ENCODE measurements around the gene C11orf21. TPM values are rescaled to one million over a fixed set of nuclear protein-coding genes. Genes with fewer than 3 reads are reported as not detected.
"Not testable (repeated sequence)": the region's sequence is repeated elsewhere in the genome, so short reads cannot be mapped to it uniquely, and the experiment has no call there.

C11orf21 gene
- total RNA-seq, 1 donor from 2014 or later = 0.29 TPM

DNA sequence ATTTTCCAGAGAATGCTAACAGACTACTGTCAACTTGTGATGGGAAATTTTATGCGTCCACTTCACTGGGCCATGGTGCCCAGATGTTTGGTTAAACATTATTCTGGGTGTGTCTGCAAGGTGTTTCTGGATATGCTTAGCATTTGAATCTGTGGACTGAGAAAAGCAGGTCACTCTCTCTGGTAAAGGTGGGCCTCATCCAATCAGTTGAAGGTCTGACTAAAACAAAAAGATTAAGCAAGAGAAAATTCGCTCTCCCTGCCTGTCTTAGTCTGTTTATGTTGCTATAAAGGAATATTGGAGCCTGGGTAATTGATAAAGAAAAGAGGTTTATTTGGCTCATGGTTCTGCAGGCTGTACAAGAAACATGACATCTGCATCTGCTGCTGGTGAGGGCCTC lies 43.3 kb upstream of the C11orf21 start:
- no peak overlapping the region for H3K27ac Mint-ChIP-seq
- peaks cover 22% of the 10 kb centered on the region for H3K27me3 Mint-ChIP-seq (ENCODE audit: low read depth)
- TF ChIP-seq, protein P1, sequence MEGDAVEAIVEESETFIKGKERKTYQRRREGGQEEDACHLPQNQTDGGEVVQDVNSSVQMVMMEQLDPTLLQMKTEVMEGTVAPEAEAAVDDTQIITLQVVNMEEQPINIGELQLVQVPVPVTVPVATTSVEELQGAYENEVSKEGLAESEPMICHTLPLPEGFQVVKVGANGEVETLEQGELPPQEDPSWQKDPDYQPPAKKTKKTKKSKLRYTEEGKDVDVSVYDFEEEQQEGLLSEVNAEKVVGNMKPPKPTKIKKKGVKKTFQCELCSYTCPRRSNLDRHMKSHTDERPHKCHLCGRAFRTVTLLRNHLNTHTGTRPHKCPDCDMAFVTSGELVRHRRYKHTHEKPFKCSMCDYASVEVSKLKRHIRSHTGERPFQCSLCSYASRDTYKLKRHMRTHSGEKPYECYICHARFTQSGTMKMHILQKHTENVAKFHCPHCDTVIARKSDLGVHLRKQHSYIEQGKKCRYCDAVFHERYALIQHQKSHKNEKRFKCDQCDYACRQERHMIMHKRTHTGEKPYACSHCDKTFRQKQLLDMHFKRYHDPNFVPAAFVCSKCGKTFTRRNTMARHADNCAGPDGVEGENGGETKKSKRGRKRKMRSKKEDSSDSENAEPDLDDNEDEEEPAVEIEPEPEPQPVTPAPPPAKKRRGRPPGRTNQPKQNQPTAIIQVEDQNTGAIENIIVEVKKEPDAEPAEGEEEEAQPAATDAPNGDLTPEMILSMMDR (IDR thresholded peaks at IDR 0.05; ENCODE audit: unreplicated experiment) = no peak
- H3K4me3 Mint-ChIP-seq = no peak overlapping the region
- no peaks in the 10 kb centered on the region for H3K4me1 Mint-ChIP-seq
- DNase-seq (ENCODE audit: low spot score in 2 of 2, unreplicated experiment in 2 of 2) = no peak
- peaks cover 34% of the 10 kb centered on the region for H3K9me3 Mint-ChIP-seq
- H3K36me3 Mint-ChIP-seq = no peaks in the 10 kb centered on the region

DNA sequence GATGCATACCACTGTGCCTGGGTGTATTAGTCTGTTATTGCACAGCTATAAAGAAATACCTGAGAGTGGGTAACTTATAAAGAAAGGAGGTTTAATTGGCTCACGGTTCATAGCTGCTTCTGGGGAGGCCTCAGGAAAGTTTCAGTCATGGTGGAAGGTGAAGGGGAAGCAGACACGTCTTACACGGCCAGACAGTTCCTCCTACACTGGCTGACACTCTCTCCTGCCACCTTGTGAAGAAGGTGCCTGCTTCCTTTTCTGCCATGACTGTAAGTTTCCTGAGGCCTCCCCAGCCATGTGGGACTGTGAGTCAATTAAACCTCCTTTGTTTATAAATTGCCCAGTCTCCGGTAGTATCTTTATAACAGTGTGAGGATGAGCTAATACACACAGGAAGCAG lies 41.8 kb upstream of the C11orf21 start:
- H3K4me1 Mint-ChIP-seq = no peaks in the 10 kb centered on the region

DNA sequence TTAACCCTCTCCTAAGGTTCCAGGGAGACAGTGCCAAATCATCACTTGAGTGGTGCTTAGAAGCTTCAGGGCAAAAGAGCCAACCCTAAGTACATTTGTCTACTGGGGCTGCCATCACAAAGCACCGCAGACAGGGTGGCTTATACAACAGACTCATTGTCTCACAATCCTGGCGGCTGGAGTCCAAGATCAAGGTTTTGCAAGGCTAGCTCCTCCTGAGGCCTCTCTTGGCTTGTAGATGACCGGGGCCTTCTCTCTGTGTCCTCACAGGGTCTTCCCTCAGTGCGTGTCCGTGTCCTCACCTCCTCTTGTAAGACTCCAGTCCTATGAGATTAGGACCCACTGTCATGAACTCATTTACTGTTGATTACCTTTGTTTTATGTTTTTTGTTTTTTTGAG lies 41.3 kb upstream of the C11orf21 start:
- no peak overlapping the region for H3K27ac Mint-ChIP-seq
- peaks cover 42% of the 10 kb centered on the region for H3K27me3 Mint-ChIP-seq (ENCODE audit: low read depth)
- TF ChIP-seq, protein P1 (IDR thresholded peaks at IDR 0.05; ENCODE audit: unreplicated experiment) = no peak
- H3K36me3 Mint-ChIP-seq = no peaks in the 10 kb centered on the region
- peaks cover 21% of the 10 kb centered on the region for H3K9me3 Mint-ChIP-seq
- H3K4me1 Mint-ChIP-seq = no peaks in the 10 kb centered on the region
- DNase-seq (ENCODE audit: low spot score in 2 of 2, unreplicated experiment in 2 of 2) = no peak
- no peak overlapping the region for H3K4me3 Mint-ChIP-seq

More for the DNA sequence above, 41.8 kb upstream of the C11orf21 start:
- TF ChIP-seq, protein P1 (IDR thresholded peaks at IDR 0.05; ENCODE audit: unreplicated experiment) = no peak
- Mint-ChIP-seq H3K27ac (no peak overlapping the region), H3K36me3 (no peaks in the 10 kb centered on the region), H3K4me3 (no peak overlapping the region), H3K9me3 (peaks cover 25% of the 10 kb centered on the region), H3K27me3 (ENCODE audit: low read depth) (peaks cover 38% of the 10 kb centered on the region)
- DNase-seq (ENCODE audit: low spot score in 2 of 2, unreplicated experiment in 2 of 2) = no peak

DNA sequence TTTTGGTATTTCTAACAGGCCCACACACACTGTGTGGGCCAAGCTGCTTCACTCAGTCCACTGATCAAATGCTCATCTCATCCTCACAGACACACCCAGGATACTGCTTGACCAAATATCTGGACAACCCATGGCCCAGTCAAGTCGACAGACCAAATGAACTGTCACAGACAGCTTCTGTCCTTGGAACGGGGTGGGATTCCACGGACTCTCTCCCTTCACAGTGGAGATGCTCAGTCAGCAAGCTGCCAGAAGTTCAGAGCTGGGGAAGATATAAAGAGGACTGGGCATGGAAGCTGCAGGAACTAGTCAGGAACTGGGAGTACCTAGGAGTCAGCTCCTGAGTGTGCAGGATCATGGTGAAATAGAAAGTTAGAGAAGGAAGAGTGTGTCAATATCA lies 40.8 kb upstream of the C11orf21 start:
- H3K27ac Mint-ChIP-seq = no peak overlapping the region
- no peaks in the 10 kb centered on the region for H3K36me3 Mint-ChIP-seq
- peaks cover 46% of the 10 kb centered on the region for H3K27me3 Mint-ChIP-seq (ENCODE audit: low read depth)
- H3K9me3 Mint-ChIP-seq = peaks cover 19% of the 10 kb centered on the region
- no peak overlapping the region for H3K4me3 Mint-ChIP-seq
- TF ChIP-seq, protein P1 (IDR thresholded peaks at IDR 0.05; ENCODE audit: unreplicated experiment) = no peak
- DNase-seq (ENCODE audit: low spot score in 2 of 2, unreplicated experiment in 2 of 2) = no peak
- no peaks in the 10 kb centered on the region for H3K4me1 Mint-ChIP-seq

DNA sequence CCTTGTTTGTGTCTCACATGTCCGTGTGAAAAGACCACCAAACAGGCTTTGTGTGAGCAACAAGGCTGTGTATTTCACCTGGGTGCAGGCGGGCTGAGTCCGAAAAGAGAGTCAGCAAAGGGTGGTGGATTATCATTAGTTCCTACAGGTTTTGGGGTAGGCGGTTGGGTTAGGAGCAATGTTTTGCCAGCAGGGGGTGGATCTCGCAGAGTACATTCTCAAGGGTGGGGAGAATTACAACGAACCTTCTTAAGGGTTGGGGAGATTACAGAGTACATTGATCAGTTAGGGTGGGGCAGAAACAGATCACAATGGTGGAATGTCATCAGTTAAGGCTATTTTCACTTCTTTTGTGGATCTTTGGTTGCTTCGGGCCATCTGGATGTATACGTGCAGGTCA lies 37.0 kb upstream of the C11orf21 start:
- DNase-seq (ENCODE audit: low spot score in 2 of 2, unreplicated experiment in 2 of 2); H3K4me1 Mint-ChIP-seq; H3K9me3 Mint-ChIP-seq; H3K36me3 Mint-ChIP-seq; H3K27ac Mint-ChIP-seq; H3K4me3 Mint-ChIP-seq: not testable (repeated sequence)
- peaks cover 63% of the 10 kb centered on the region for H3K27me3 Mint-ChIP-seq (ENCODE audit: low read depth)

DNA sequence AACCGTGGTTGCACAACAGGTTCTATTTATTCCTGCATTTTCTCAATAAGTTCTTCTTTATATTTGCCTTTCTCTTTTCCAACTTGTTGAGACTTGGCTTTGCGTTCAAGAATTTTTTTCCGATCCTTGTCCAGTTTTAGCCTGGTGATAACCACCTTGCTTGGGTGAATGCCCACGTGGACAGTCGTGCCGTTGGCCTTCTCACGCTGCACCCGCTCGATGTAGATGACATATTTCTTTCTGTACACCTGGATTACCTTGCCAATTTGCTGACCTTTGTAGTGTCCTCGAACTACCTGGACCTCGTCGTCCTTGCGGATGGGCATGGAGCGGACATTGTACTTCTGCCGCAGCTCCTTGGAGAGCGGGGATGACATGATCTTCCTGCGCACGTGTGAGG lies 33.6 kb upstream of the C11orf21 start:
- DNase-seq (ENCODE audit: low spot score in 2 of 2, unreplicated experiment in 2 of 2); H3K4me3 Mint-ChIP-seq; H3K27ac Mint-ChIP-seq; H3K4me1 Mint-ChIP-seq: not testable (repeated sequence)
- H3K36me3 Mint-ChIP-seq = peaks cover 10% of the 10 kb centered on the region
- peaks cover 49% of the 10 kb centered on the region for H3K27me3 Mint-ChIP-seq (ENCODE audit: low read depth)
- peaks cover 11% of the 10 kb centered on the region for H3K9me3 Mint-ChIP-seq

DNA sequence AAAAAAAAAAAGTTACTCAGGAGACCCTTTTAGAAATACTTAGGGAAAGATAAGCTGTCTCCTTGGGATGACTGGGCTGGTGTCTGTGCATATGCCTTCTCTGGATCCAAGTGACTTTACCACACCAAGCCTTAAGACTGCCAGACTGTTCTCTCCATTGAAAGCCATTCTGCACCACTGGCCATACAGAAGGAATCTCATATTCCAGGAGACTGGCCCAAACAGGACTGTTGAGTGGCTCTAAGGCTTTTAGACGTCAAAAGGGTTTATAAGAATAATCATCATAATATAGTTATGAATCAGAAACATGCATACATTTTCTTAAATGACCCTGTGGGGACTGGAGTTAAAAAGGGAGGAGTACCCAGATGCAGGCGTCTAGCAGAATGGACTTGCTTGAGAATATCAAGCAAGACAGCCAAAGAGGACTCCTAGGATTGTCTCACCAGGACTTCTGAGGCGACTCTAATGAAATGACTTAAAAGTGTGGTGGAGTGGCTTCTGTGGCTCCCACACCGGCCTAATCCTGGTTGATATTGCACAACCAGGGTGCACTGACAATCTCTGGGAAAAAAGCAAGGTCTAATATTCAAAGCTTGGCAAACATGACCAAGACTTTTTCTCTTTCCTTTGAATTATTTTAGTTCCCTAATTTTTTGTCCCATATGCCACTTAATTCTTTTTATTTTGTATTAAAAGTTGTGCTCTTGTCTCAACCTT lies 31.9 kb upstream of the C11orf21 start:
- H3K4me1 Mint-ChIP-seq; H3K4me3 Mint-ChIP-seq; H3K27ac Mint-ChIP-seq; DNase-seq (ENCODE audit: low spot score in 2 of 2, unreplicated experiment in 2 of 2): not testable (repeated sequence)
- Mint-ChIP-seq H3K27me3 (ENCODE audit: low read depth) (peaks cover 34% of the 10 kb centered on the region), H3K36me3 (peaks cover 13% of the 10 kb centered on the region), H3K9me3 (peaks cover 15% of the 10 kb centered on the region)

DNA sequence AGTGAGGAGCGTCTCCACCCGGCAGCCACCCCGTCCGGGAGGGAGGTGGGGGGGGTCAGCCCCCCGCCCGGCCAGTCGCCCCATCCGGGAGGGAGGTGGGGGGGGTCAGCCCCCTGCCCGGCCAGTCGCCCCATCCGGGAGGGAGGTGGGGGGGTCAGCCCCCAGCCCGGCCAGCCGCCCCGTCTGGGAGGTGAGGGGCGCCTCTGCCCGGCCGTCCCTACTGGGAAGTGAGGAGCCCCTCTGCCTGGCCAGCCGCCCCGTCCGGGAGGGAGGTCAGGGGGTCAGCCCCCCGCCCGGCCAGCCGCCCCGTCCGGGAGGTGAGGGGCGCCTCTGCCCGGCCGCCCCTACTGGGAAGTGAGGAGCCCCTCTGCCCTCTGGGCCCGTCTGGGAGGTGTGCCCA lies 30.9 kb upstream of the C11orf21 start:
- DNase-seq (ENCODE audit: low spot score in 2 of 2, unreplicated experiment in 2 of 2); H3K27ac Mint-ChIP-seq; H3K4me3 Mint-ChIP-seq; H3K4me1 Mint-ChIP-seq: not testable (repeated sequence)
- Mint-ChIP-seq H3K27me3 (ENCODE audit: low read depth) (peaks cover 24% of the 10 kb centered on the region), H3K36me3 (peaks cover 13% of the 10 kb centered on the region), H3K9me3 (peaks cover 15% of the 10 kb centered on the region)
